CD4-positive, alpha-beta T cell (primary cell): ENCODE results near the gene ZSCAN22. TPM values are rescaled to one million over a fixed set of nuclear protein-coding genes. Genes with fewer than 3 reads are reported as not detected.
A peak's percentile ranks its signal among the peaks of the same experiment; 100 is the strongest.

Source experiments
- ATAC-seq: fragments of 200-7000 bp; cut with Tn5 transposase; one replicate; pipeline ENCODE4 v1.10.0; 2022; ENCODE audit warnings: mild to moderate bottlenecking; ENCODE audit not compliant: poor library complexity
- CTCF ChIA-PET: fragments of 350-600 bp; sonication (Branson Sonifier 250); formaldehyde crosslinking; loops from one replicate; lab custom pipeline; 2021; ENCODE audit warnings: antibody characterized with exemption, inconsistent platforms; lab: Charles Lee
- POLR2A ChIA-PET: fragments of 350-600 bp; sonication (Branson Sonifier 250); formaldehyde crosslinking; loops from one replicate; lab custom pipeline; 2021; ENCODE audit warnings: antibody characterized with exemption, inconsistent platforms; lab: Charles Lee
- DNase-seq, 14 experiments: peaks; one replicate each; pipeline ENCODE4 v3.0.0-alpha.2; 2013 to 2020; ENCODE audit warnings: mixed read lengths in 2 of 14
- H3K27ac ChIP-seq, 2 donors: one replicate each; pipeline versions ENCODE4 v1.5.1 to v1.7.0; 2013; ENCODE audit warnings: low read length in 2 of 2, low read depth in 1 of 2, mild to moderate bottlenecking in 1 of 2
- H3K27me3 ChIP-seq, 2 experiments: 1 replicate in 1 of 2; 2 replicates in 1 of 2; pipeline versions ENCODE4 v1.6.1 to v1.7.0; 2013; ENCODE audit warnings: low read length in 2 of 2, control low read depth in 1 of 2, mild to moderate bottlenecking in 1 of 2, moderate library complexity in 1 of 2; ENCODE audit not compliant: insufficient read depth in 2 of 2, control insufficient read depth in 1 of 2
- H3K36me3 ChIP-seq: one replicate; pipeline ENCODE4 v1.6.1; 2013; ENCODE audit warnings: low read length, control low read depth; ENCODE audit not compliant: insufficient read depth
- H3K4me1 ChIP-seq: one replicate; pipeline ENCODE4 v1.6.1; 2013; ENCODE audit warnings: low read length, control low read depth; ENCODE audit not compliant: insufficient read depth
- H3K4me3 ChIP-seq: one replicate; pipeline ENCODE4 v1.5.1; 2013; ENCODE audit warnings: mild to moderate bottlenecking, low read length, moderate library complexity
- H3K9me3 ChIP-seq, 2 experiments: 1 replicate in 1 of 2; 2 replicates in 1 of 2; pipeline versions ENCODE4 v1.6.1 to v1.7.0; 2013; ENCODE audit warnings: low read length in 2 of 2, mild to moderate bottlenecking in 2 of 2, control low read depth in 1 of 2, moderate library complexity in 1 of 2; ENCODE audit not compliant: control insufficient read depth in 1 of 2, insufficient read depth in 1 of 2
- H3K27ac Mint-ChIP-seq: one replicate; pipeline ENCODE4 v1.8.0; 2020; ENCODE audit warnings: mixed read lengths
- H3K27me3 Mint-ChIP-seq: one replicate; pipeline ENCODE4 v1.8.0; 2021; ENCODE audit warnings: mixed read lengths
- H3K36me3 Mint-ChIP-seq: one replicate; pipeline ENCODE4 v1.8.0; 2021; ENCODE audit warnings: low read depth, mixed read lengths
- H3K4me1 Mint-ChIP-seq: one replicate; pipeline ENCODE4 v1.8.0; 2021; ENCODE audit warnings: low read depth, mixed read lengths
- H3K4me3 Mint-ChIP-seq: one replicate; pipeline ENCODE4 v1.8.0; 2020; ENCODE audit warnings: mild to moderate bottlenecking, mixed read lengths
- H3K9me3 Mint-ChIP-seq: one replicate; pipeline ENCODE4 v1.8.0; 2020; ENCODE audit warnings: mixed read lengths
- intact Hi-C, 2 experiments: fragments of 100-400 bp; cut with DNase I in 1 of 2; cut with micrococcal nuclease in 1 of 2; formaldehyde crosslinking; loops; one replicate each; pipeline versions ENCODE4 v1.15.1 to v1.9.0; 2023 to 2025; cut with DNase I, micrococcal nuclease
- total RNA-seq, 174 experiments: library from RNA in 2 of 174; stranded (reverse) in 2 of 174; gene quantifications; one replicate each; pipeline ENCODE4 v1.2.3 and lab custom pipeline; 2021 to 2026
- TF ChIP-seq, protein P1 (sequence below): fragments of 200-600 bp; IDR thresholded peaks from one replicate; pipeline ENCODE4 v1.8.0; 2022; ENCODE audit warnings: antibody characterized with exemption, mild to moderate bottlenecking

The ZSCAN22 gene
- total RNA-seq, 2 experiments from 2014 or later = 0.77 to 0.81 TPM

DNA sequence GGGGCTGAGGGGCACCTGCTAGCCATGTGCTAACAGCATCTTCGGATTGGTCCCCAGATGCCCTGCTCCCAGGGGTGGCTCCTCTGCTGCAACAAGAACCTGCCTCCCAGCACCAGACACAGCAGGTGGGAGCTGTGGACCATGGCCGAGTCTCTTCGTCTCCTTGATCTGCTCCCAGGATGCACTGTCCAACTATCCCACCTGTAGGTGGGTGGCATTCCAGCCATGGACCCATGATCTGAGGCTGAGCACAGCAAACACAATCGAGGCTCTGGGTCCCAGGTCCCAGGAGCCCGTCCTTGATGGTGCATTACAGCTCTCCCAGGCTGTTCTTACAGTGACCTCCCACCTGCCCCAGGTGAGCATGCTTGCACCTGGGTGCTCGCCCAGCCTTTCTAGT lies 52.5 kb downstream of the ZSCAN22 start:
- Mint-ChIP-seq H3K36me3 (peaks cover 10% of the 10 kb centered on the region), H3K27ac (peak overlapping the region; percentile 86), H3K27me3 (no peaks in the 10 kb centered on the region), H3K4me3 (peak overlapping the region; percentile 92), H3K4me1 (peaks cover 27% of the 10 kb centered on the region), H3K9me3 (no peaks in the 10 kb centered on the region)
- Histone ChIP-seq H3K4me1 (peaks cover 32% of the 10 kb centered on the region), H3K27ac (peak overlapping the region in 1 of 2 donors; percentile 41), H3K9me3 (no peaks in the 10 kb centered on the region), H3K4me3 (no peak overlapping the region), H3K27me3 (no peaks in the 10 kb centered on the region), H3K36me3 (no peaks in the 10 kb centered on the region)
- TF ChIP-seq, protein P1, sequence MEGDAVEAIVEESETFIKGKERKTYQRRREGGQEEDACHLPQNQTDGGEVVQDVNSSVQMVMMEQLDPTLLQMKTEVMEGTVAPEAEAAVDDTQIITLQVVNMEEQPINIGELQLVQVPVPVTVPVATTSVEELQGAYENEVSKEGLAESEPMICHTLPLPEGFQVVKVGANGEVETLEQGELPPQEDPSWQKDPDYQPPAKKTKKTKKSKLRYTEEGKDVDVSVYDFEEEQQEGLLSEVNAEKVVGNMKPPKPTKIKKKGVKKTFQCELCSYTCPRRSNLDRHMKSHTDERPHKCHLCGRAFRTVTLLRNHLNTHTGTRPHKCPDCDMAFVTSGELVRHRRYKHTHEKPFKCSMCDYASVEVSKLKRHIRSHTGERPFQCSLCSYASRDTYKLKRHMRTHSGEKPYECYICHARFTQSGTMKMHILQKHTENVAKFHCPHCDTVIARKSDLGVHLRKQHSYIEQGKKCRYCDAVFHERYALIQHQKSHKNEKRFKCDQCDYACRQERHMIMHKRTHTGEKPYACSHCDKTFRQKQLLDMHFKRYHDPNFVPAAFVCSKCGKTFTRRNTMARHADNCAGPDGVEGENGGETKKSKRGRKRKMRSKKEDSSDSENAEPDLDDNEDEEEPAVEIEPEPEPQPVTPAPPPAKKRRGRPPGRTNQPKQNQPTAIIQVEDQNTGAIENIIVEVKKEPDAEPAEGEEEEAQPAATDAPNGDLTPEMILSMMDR = no peak
- DNase-seq (no peak), ATAC-seq (no peak)
- intact Hi-C loops = loop anchor here in 1 of 2 experiments (10.0 kb wide), 1 partner anchor 1704 kb away; the partner anchor contains the start of gene ZNF835
- ChIA-PET POLR2A (interaction anchor here (0.9 to 1.0 kb wide), 2 partner anchors 16 to 31 kb away, joined by 3 to 4 read pairs; partner anchors contain the start of gene ZNF497), CTCF (no interaction called here)

DNA sequence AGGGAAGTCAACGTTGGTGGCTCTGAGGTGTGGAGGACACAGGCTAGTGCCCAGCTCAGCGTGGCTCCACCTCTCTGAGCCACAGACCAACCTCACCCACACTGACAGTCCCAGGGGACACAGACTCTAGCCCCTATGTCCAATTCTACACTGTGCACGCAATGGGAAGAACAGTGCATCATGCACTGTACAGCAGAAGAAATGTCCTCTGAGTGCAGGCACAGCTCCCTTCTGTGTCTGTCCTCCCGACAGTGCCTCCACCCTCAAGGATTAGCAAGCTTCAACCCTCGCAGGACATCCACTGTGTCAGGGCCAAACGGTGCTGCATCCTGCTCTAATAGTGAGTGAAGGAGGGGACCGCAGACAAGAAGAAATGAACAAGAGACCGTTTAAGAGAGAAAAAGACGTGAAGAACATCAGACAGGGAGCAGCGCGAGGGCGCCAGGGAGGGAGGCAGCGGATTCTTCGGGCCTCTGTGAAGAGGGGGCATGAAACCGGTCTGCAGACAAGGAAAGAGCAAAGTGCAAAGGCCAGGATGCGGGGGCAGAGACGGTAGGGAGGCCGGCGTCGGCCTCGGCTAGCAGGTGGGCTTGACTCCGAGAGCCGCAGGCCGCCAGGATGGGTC lies 53.4 kb downstream of the ZSCAN22 start:
- H3K36me3 Mint-ChIP-seq = peaks cover 10% of the 10 kb centered on the region
- intact Hi-C loops = loop anchor here (1.0 to 2.0 kb wide), 4 partner anchors 17 to 97 kb away; partner anchors contain the start of genes ERVK3-1 (in 1 of the 2) and ZNF446 (in 1 of the 2)
- Histone ChIP-seq H3K27ac (peak overlapping the region; percentile 81 to 92), H3K4me3 (peak overlapping the region; percentile 82), H3K36me3 (no peaks in the 10 kb centered on the region), H3K9me3 (no peaks in the 10 kb centered on the region), H3K4me1 (peaks cover 36% of the 10 kb centered on the region), H3K27me3 (no peaks in the 10 kb centered on the region)
- TF ChIP-seq, protein P1 = no peak
- H3K27ac Mint-ChIP-seq = peak overlapping the region; percentile 86
- DNase-seq (no peak), ATAC-seq (no peak)
- CTCF ChIA-PET = no interaction called here
- peak overlapping the region; percentile 92 for H3K4me3 Mint-ChIP-seq
- POLR2A ChIA-PET = interaction anchor here (0.9 to 1.0 kb wide), 2 partner anchors 17 to 32 kb away, joined by 3 to 4 read pairs; partner anchors contain the start of gene ZNF497
- no peaks in the 10 kb centered on the region for H3K9me3 Mint-ChIP-seq
- peaks cover 27% of the 10 kb centered on the region for H3K4me1 Mint-ChIP-seq
- H3K27me3 Mint-ChIP-seq = no peaks in the 10 kb centered on the region

- Histone ChIP-seq H3K36me3 (no peaks in the 10 kb centered on the region), H3K27ac (peak within 1 kb of the TSS; percentile 81 to 92), H3K9me3 (no peaks in the 10 kb centered on the region), H3K4me1 (peaks cover 43% of the 10 kb centered on the region), H3K27me3 (no peaks in the 10 kb centered on the region), H3K4me3 (peak within 1 kb of the TSS; percentile 82)
- TF ChIP-seq, protein P1 = no peak
- POLR2A ChIA-PET = interaction anchor here (0.9 to 2.7 kb wide), 5 partner anchors 18 to 174 kb away, joined by 3 to 21 read pairs (median 3); partner anchors contain the start of genes CHMP2A, ZNF132, ZNF497 and ZNF584
- no peaks in the 10 kb centered on the region for H3K27me3 Mint-ChIP-seq
- peak; percentile 93 to 100 (median 97) for DNase-seq
- intact Hi-C loops = loop anchor here (1.0 to 2.0 kb wide), 8 partner anchors 18 to 96 kb away; partner anchors contain the start of genes ERVK3-1 (in 1 of the 2), ZNF446 (in 1 of the 2), ZNF497 (in 1 of the 2) and ZNF584 (in 1 of the 2)
- CTCF ChIA-PET = interaction anchor here (1.0 to 1.4 kb wide), 2 partner anchors 133 to 139 kb away, joined by 4 read pairs; partner anchors contain the start of gene ZBTB45
- peak; percentile 83 for ATAC-seq
- H3K27ac Mint-ChIP-seq = peak within 1 kb of the TSS; percentile 86
- H3K4me3 Mint-ChIP-seq = peak within 1 kb of the TSS; percentile 92
- no peaks in the 10 kb centered on the region for H3K9me3 Mint-ChIP-seq
- H3K36me3 Mint-ChIP-seq = peaks cover 10% of the 10 kb centered on the region
- peaks cover 33% of the 10 kb centered on the region for H3K4me1 Mint-ChIP-seq
Observed at GRCh38 chr19:58380662-58381459, 54.1 kb downstream of the ZSCAN22 start, which contains the start of gene ZNF837. TSS of gene ZNF837 (minus strand) at chr19:58381030. CDS start at chr19:58369332, 11,698 bp downstream.
